Astrocyte (in vitro differentiated cells and primary cell): ENCODE data around the gene C10orf90. TPM values are rescaled to one million over a fixed set of nuclear protein-coding genes. Genes with fewer than 3 reads are reported as not detected.

Source experiments
- DNase-seq: peaks from one replicate; pipeline ENCODE4 v3.0.0-alpha.2; 2010; ENCODE audit warnings: low read depth
- FAIRE-seq: peaks from 2 replicates; lab custom pipeline; 2011; peaks lifted over from hg19 to GRCh38; lab: Jason Lieb, UNC
- H2AFZ ChIP-seq: 2 replicates; pipeline ENCODE4 v1.6.0; 2012; ENCODE audit warnings: low read depth, low read length, inconsistent platforms
- H3K27ac ChIP-seq: 2 replicates; pipeline ENCODE4 v1.5.1; 2011; ENCODE audit warnings: low read depth, low read length, inconsistent platforms
- H3K27me3 ChIP-seq: 2 replicates; pipeline ENCODE4 v1.6.0; 2011; ENCODE audit warnings: low read length, inconsistent platforms; ENCODE audit not compliant: insufficient read depth
- H3K36me3 ChIP-seq: 2 replicates; pipeline ENCODE4 v1.5.1; 2011; ENCODE audit warnings: low read length, inconsistent platforms; ENCODE audit not compliant: insufficient read depth
- H3K4me1 ChIP-seq: 2 replicates; pipeline ENCODE4 v1.5.1; 2011; ENCODE audit warnings: low read length, inconsistent platforms; ENCODE audit not compliant: insufficient read depth
- H3K4me2 ChIP-seq: 2 replicates; pipeline ENCODE4 v1.6.0; 2012; ENCODE audit warnings: low read length, inconsistent platforms
- H3K4me3 ChIP-seq: 2 replicates; pipeline ENCODE4 v1.5.1; 2011; ENCODE audit warnings: low read depth, mild to moderate bottlenecking, low read length, inconsistent platforms; ENCODE audit not compliant: insufficient read depth
- H3K79me2 ChIP-seq: 2 replicates; pipeline ENCODE4 v1.6.0; 2012; ENCODE audit warnings: mild to moderate bottlenecking, low read length, inconsistent platforms; ENCODE audit not compliant: insufficient read depth
- H3K9ac ChIP-seq: 2 replicates; pipeline ENCODE4 v1.6.0; 2012; ENCODE audit warnings: mild to moderate bottlenecking, low read length, inconsistent platforms
- H3K9me3 ChIP-seq: 2 replicates; pipeline ENCODE4 v1.5.1; 2012; ENCODE audit warnings: low read depth, mild to moderate bottlenecking, low read length, inconsistent platforms; ENCODE audit not compliant: insufficient read depth
- H4K20me1 ChIP-seq: 2 replicates; pipeline ENCODE4 v1.6.0; 2012; ENCODE audit warnings: low read length, inconsistent platforms; ENCODE audit not compliant: insufficient read depth
- H3K27ac Mint-ChIP-seq: one replicate; pipeline ENCODE4 v1.8.0; 2021; ENCODE audit warnings: mild to moderate bottlenecking, mixed read lengths; ENCODE audit not compliant: unreplicated experiment
- H3K27me3 Mint-ChIP-seq: one replicate; pipeline ENCODE4 v1.8.0; 2021; ENCODE audit warnings: low read depth, mixed read lengths; ENCODE audit not compliant: unreplicated experiment
- H3K36me3 Mint-ChIP-seq: one replicate; pipeline ENCODE4 v1.8.0; 2021; ENCODE audit warnings: low read depth, mixed read lengths; ENCODE audit not compliant: unreplicated experiment
- H3K4me1 Mint-ChIP-seq: one replicate; pipeline ENCODE4 v1.8.0; 2021; ENCODE audit warnings: low read depth, mixed read lengths; ENCODE audit not compliant: unreplicated experiment
- H3K4me3 Mint-ChIP-seq: one replicate; pipeline ENCODE4 v1.8.0; 2021; ENCODE audit warnings: mild to moderate bottlenecking, moderate library complexity, mixed read lengths; ENCODE audit not compliant: unreplicated experiment
- H3K9me3 Mint-ChIP-seq: one replicate; pipeline ENCODE4 v1.8.0; 2021; ENCODE audit warnings: mild to moderate bottlenecking, mixed read lengths; ENCODE audit not compliant: unreplicated experiment
- EZH2 ChIP-seq: IDR thresholded peaks from 2 replicates; pipeline ENCODE4 v1.6.1; 2012; ENCODE audit warnings: mild to moderate bottlenecking, low read length, inconsistent platforms; ENCODE audit not compliant: insufficient read depth
- total RNA-seq: library from RNA; stranded (reverse); gene quantifications from 2 replicates; pipeline ENCODE4 v1.2.1, GENCODE V29; 2021
- TF ChIP-seq, protein P1 (sequence below): IDR thresholded peaks from 2 replicates; pipeline ENCODE4 v1.5.1; 2011; ENCODE audit warnings: low read depth, mild to moderate bottlenecking, inconsistent platforms, low read length, moderate library complexity; ENCODE audit not compliant: insufficient read depth

C10orf90 gene
- total RNA-seq, 1 donor from 2014 or later, result not detected

GRCh38 chr10:126585249-126586017 lies 85.1 kb downstream of the C10orf90 start:
- no peak overlapping the region for H3K4me3 ChIP-seq
- no peak overlapping the region for H3K4me2 ChIP-seq
- TF ChIP-seq, protein P1, sequence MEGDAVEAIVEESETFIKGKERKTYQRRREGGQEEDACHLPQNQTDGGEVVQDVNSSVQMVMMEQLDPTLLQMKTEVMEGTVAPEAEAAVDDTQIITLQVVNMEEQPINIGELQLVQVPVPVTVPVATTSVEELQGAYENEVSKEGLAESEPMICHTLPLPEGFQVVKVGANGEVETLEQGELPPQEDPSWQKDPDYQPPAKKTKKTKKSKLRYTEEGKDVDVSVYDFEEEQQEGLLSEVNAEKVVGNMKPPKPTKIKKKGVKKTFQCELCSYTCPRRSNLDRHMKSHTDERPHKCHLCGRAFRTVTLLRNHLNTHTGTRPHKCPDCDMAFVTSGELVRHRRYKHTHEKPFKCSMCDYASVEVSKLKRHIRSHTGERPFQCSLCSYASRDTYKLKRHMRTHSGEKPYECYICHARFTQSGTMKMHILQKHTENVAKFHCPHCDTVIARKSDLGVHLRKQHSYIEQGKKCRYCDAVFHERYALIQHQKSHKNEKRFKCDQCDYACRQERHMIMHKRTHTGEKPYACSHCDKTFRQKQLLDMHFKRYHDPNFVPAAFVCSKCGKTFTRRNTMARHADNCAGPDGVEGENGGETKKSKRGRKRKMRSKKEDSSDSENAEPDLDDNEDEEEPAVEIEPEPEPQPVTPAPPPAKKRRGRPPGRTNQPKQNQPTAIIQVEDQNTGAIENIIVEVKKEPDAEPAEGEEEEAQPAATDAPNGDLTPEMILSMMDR, result no peak
- TF ChIP-seq EZH2, result no peak
- peak; percentile 39 for DNase-seq
- peaks cover 8% of the 10 kb centered on the region for H3K27me3 Mint-ChIP-seq
- H3K4me1 Mint-ChIP-seq, result peaks cover 2% of the 10 kb centered on the region
- no peaks in the 10 kb centered on the region for H3K9me3 ChIP-seq
- no peak overlapping the region for H3K27ac ChIP-seq
- H3K79me2 ChIP-seq, result no peaks in the 10 kb centered on the region
- no peak overlapping the region for H2AFZ ChIP-seq
- no peaks in the 10 kb centered on the region for H3K36me3 ChIP-seq
- peaks cover 19% of the 10 kb centered on the region for H3K27me3 ChIP-seq
- FAIRE-seq, result no peak
- H3K36me3 Mint-ChIP-seq, result peaks cover 2% of the 10 kb centered on the region
- H3K9ac ChIP-seq, result no peak overlapping the region
- no peaks in the 10 kb centered on the region for H3K4me1 ChIP-seq
- no peaks in the 10 kb centered on the region for H3K9me3 Mint-ChIP-seq
- no peak overlapping the region for H3K27ac Mint-ChIP-seq
- no peaks in the 10 kb centered on the region for H4K20me1 ChIP-seq
- no peak overlapping the region for H3K4me3 Mint-ChIP-seq

DNA sequence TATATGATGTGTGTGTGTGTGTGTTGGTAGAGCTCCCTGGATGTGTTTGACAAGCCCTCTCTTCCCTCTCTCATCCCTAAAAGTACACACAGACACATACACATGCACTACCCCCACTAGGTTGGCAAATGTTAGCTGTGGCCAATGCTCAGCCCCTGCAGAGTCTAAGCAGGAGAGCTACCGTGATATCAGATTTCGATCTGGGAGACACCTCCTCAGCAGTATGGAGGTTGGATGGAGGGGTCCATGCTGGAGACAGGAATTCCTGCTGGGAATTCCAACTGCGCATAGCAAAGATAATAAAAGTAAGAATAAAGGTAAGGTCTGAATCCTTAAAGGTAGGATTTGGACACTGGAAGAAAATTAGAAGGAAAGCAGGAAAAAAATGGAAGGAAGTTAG lies 85.7 kb downstream of the C10orf90 start:
- peaks cover 8% of the 10 kb centered on the region for H3K27me3 Mint-ChIP-seq
- H3K4me1 Mint-ChIP-seq, result peaks cover 2% of the 10 kb centered on the region
- no peaks in the 10 kb centered on the region for H3K4me1 ChIP-seq
- H4K20me1 ChIP-seq, result no peaks in the 10 kb centered on the region
- no peaks in the 10 kb centered on the region for H3K9me3 Mint-ChIP-seq
- no peak overlapping the region for H3K27ac ChIP-seq
- no peaks in the 10 kb centered on the region for H3K79me2 ChIP-seq
- FAIRE-seq, result no peak
- peaks cover 19% of the 10 kb centered on the region for H3K27me3 ChIP-seq
- H2AFZ ChIP-seq, result no peak overlapping the region
- no peak overlapping the region for H3K4me2 ChIP-seq
- DNase-seq, result no peak
- H3K9me3 ChIP-seq, result no peaks in the 10 kb centered on the region
- H3K36me3 ChIP-seq, result no peaks in the 10 kb centered on the region
- H3K9ac ChIP-seq, result no peak overlapping the region
- TF ChIP-seq, protein P1, result no peak
- no peak for TF ChIP-seq EZH2
- peaks cover 2% of the 10 kb centered on the region for H3K36me3 Mint-ChIP-seq
- no peak overlapping the region for H3K27ac Mint-ChIP-seq
- no peak overlapping the region for H3K4me3 Mint-ChIP-seq
- H3K4me3 ChIP-seq, result no peak overlapping the region

GRCh38 chr10:126583552-126584200 lies 86.8 kb downstream of the C10orf90 start:
- no peak for DNase-seq
- H3K36me3 ChIP-seq, result no peaks in the 10 kb centered on the region
- no peak overlapping the region for H3K27ac ChIP-seq
- no peaks in the 10 kb centered on the region for H3K79me2 ChIP-seq
- peaks cover 19% of the 10 kb centered on the region for H3K27me3 ChIP-seq
- H3K4me1 ChIP-seq, result no peaks in the 10 kb centered on the region
- FAIRE-seq, result no peak
- no peaks in the 10 kb centered on the region for H4K20me1 ChIP-seq
- no peak for TF ChIP-seq EZH2
- TF ChIP-seq, protein P1, result no peak
- H2AFZ ChIP-seq, result no peak overlapping the region
- Mint-ChIP-seq H3K4me1 (peaks cover 2% of the 10 kb centered on the region), H3K4me3 (no peak overlapping the region), H3K9me3 (no peaks in the 10 kb centered on the region), H3K27me3 (peaks cover 5% of the 10 kb centered on the region), H3K27ac (no peak overlapping the region), H3K36me3 (peaks cover 2% of the 10 kb centered on the region)
- no peak overlapping the region for H3K4me3 ChIP-seq
- H3K9me3 ChIP-seq, result no peaks in the 10 kb centered on the region
- no peak overlapping the region for H3K4me2 ChIP-seq
- no peak overlapping the region for H3K9ac ChIP-seq
